Measurements from ENCODE around the gene UGT1A6. TPM values are rescaled to one million over a fixed set of nuclear protein-coding genes. Genes with fewer than 3 reads are reported as not detected.

The UGT1A6 gene
- total and polyA plus RNA-seq, 2 donors (not counting 3 experiments of a cell fraction or from before 2014, with no cell fraction given) = not detected

GRCh38 chr2:233680361-233681045 is 12.2 kb upstream of the UGT1A6 start:
- TF ChIP-seq MYC (IDR thresholded peaks at IDR 0.05; ENCODE audit: low read depth, low read length) = no peak
- no peak for TF ChIP-seq POLR2A (IDR thresholded peaks at IDR 0.05; ENCODE audit: low read depth, low read length)
- TF ChIP-seq FOS (IDR thresholded peaks at IDR 0.05; ENCODE audit: borderline replicate concordance, insufficient read depth, low read length) = no peak
- TF ChIP-seq JUN (IDR thresholded peaks at IDR 0.05; ENCODE audit: borderline replicate concordance, insufficient read depth, insufficient read length, low read depth) = no peak
- TF ChIP-seq CTCF (IDR thresholded peaks at IDR 0.05; ENCODE audit: extremely low read depth in 1 of 2, insufficient read depth in 1 of 2, low read depth in 1 of 2, low read length in 2 of 2) = no peak
- TF ChIP-seq EZH2 (IDR thresholded peaks at IDR 0.05; ENCODE audit: borderline replicate concordance, low read depth, low read length, severe bottlenecking) = no peak
- no peak for TF ChIP-seq POLR2AphosphoS5 (IDR thresholded peaks at IDR 0.05; ENCODE audit: insufficient read depth, low read depth, low read length)
- no peak for TF ChIP-seq GATA2 (IDR thresholded peaks at IDR 0.05; ENCODE audit: insufficient read depth, insufficient read length, low read depth, low read length)
- no peak for TF ChIP-seq MAX (IDR thresholded peaks at IDR 0.05; ENCODE audit: insufficient read depth, insufficient read length)
- ChIA-PET POLR2A (no interaction called here), CTCF (no interaction called here)
- FAIRE-seq (no peak), DNase-seq (ENCODE audit: low read depth, low spot score) (no peak)
- Histone ChIP-seq H3K79me2 (ENCODE audit: control insufficient read depth, insufficient read depth, low read length) (no peaks in the 10 kb centered on the region), H3K27ac (ENCODE audit: insufficient read depth, low read depth, low read length) (no peak overlapping the region), H3K4me2 (ENCODE audit: insufficient read depth, low read length) (no peak overlapping the region), H3K9me3 (replicated peaks; ENCODE audit: control insufficient read depth, insufficient read depth, low read length) (no peaks in the 10 kb centered on the region), H2AFZ (ENCODE audit: low read depth, low read length) (no peak overlapping the region), H3K27me3 (ENCODE audit: control insufficient read depth in 2 of 2, insufficient read depth in 2 of 2, low read length in 2 of 2) (no peaks in the 10 kb centered on the region), H3K9me1 (replicated peaks; ENCODE audit: control insufficient read depth, extremely low read depth, insufficient read depth, low read length) (no peaks in the 10 kb centered on the region), H3K9ac (replicated peaks; ENCODE audit: extremely low read depth, insufficient read depth, low read length) (no peak overlapping the region), H3K4me1 (ENCODE audit: control insufficient read depth, extremely low read depth, insufficient read depth, low read length) (no peaks in the 10 kb centered on the region), H3K36me3 (ENCODE audit: control insufficient read depth in 2 of 2, extremely low read depth in 1 of 2, insufficient read depth in 2 of 2, low read length in 2 of 2) (no peaks in the 10 kb centered on the region), H4K20me1 (replicated peaks; ENCODE audit: control insufficient read depth, extremely low read depth, insufficient read depth, low read length) (no peaks in the 10 kb centered on the region), H3K4me3 (replicated peaks in 1 of 3; ENCODE audit: insufficient read depth in 1 of 3, low read depth in 1 of 3, low read length in 3 of 3) (no peak overlapping the region)
- no TSS peak for BruUV-seq (replicated peaks)
- intact Hi-C loops (cut with micrococcal nuclease) (no loop called here), dilution Hi-C loops (cut with MboI; ENCODE audit: extremely low pct_ligation_motif_present, low sequenced_read_pairs) (no loop called here)
